Neural cell (in vitro differentiated cells): Measurements from ENCODE around the gene TTC34.
"Not testable (repeated sequence)": the region's sequence is repeated elsewhere in the genome, so short reads cannot be mapped to it uniquely, and the experiment has no call there.

ENCODE experiments used
- EP300 ChIP-seq: fragments of 450-650 bp; conservative IDR thresholded peaks from 2 replicates; pipeline ENCODE4 v1.6.1; 2014; ENCODE audit warnings: antibody characterized with exemption, mild to moderate bottlenecking, moderate library complexity; ENCODE audit not compliant: poor library complexity, severe bottlenecking
- EZH2 ChIP-seq: fragments of 200-600, 300-800 bp; shearing (Covaris generic), sonication (generic); IDR thresholded peaks from 2 replicates; pipeline ENCODE4 v1.6.1; 2014; ENCODE audit warnings: antibody characterized with exemption, low read length, borderline replicate concordance, mild to moderate bottlenecking; ENCODE audit not compliant: insufficient read depth, poor library complexity, severe bottlenecking
- POLR2AphosphoS5 ChIP-seq: IDR thresholded peaks from 2 replicates; pipeline ENCODE4 v1.6.1; 2012
- RAD21 ChIP-seq: fragments of 450-650 bp; conservative IDR thresholded peaks from 2 replicates; pipeline ENCODE4 v1.6.1; 2014; ENCODE audit warnings: antibody characterized with exemption, mild to moderate bottlenecking, moderate library complexity
- SMC3 ChIP-seq: fragments of 450-650 bp; conservative IDR thresholded peaks from 2 replicates; pipeline ENCODE4 v1.6.1; 2014; ENCODE audit warnings: antibody characterized with exemption, mild to moderate bottlenecking, moderate library complexity; ENCODE audit not compliant: poor library complexity
- TF ChIP-seq, protein P1 (sequence below): fragments of 450-650 bp; IDR thresholded peaks from 2 replicates; pipeline ENCODE4 v1.5.1; 2014; ENCODE audit warnings: antibody characterized with exemption, mild to moderate bottlenecking, moderate library complexity; ENCODE audit not compliant: poor library complexity, severe bottlenecking
- TF ChIP-seq, protein P2 (sequence below): IDR thresholded peaks from 2 replicates; pipeline ENCODE4 v1.6.1; 2012; ENCODE audit warnings: borderline replicate concordance

DNA sequence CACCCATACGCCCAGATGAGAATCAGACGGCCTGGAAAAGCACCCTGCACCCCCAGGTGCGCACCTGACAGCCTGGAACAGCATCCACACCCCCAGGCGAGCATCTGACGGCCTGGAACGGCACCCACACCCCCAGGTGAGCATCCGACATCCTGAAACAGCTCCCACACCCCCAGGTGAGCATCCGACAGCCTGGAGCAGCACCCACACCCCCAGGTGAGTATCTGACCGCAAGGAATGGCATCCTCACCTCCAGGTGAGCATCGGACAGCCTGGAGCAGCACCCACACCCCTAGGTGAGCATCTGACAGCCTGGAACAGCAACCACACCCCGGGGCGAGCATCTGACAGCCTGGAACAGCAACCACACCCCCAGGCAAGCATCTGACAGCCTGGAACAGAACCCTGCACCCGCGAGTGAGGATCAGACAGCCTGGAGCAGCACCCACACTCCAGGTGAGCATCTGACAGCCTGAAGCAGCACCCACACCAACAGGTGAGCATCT is 147.0 kb downstream of the TTC34 start:
- TF ChIP-seq, protein P1, sequence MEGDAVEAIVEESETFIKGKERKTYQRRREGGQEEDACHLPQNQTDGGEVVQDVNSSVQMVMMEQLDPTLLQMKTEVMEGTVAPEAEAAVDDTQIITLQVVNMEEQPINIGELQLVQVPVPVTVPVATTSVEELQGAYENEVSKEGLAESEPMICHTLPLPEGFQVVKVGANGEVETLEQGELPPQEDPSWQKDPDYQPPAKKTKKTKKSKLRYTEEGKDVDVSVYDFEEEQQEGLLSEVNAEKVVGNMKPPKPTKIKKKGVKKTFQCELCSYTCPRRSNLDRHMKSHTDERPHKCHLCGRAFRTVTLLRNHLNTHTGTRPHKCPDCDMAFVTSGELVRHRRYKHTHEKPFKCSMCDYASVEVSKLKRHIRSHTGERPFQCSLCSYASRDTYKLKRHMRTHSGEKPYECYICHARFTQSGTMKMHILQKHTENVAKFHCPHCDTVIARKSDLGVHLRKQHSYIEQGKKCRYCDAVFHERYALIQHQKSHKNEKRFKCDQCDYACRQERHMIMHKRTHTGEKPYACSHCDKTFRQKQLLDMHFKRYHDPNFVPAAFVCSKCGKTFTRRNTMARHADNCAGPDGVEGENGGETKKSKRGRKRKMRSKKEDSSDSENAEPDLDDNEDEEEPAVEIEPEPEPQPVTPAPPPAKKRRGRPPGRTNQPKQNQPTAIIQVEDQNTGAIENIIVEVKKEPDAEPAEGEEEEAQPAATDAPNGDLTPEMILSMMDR, result not testable (repeated sequence)
- TF ChIP-seq EZH2, RAD21, POLR2AphosphoS5, EP300, SMC3: not testable (repeated sequence)
- TF ChIP-seq, protein P2, sequence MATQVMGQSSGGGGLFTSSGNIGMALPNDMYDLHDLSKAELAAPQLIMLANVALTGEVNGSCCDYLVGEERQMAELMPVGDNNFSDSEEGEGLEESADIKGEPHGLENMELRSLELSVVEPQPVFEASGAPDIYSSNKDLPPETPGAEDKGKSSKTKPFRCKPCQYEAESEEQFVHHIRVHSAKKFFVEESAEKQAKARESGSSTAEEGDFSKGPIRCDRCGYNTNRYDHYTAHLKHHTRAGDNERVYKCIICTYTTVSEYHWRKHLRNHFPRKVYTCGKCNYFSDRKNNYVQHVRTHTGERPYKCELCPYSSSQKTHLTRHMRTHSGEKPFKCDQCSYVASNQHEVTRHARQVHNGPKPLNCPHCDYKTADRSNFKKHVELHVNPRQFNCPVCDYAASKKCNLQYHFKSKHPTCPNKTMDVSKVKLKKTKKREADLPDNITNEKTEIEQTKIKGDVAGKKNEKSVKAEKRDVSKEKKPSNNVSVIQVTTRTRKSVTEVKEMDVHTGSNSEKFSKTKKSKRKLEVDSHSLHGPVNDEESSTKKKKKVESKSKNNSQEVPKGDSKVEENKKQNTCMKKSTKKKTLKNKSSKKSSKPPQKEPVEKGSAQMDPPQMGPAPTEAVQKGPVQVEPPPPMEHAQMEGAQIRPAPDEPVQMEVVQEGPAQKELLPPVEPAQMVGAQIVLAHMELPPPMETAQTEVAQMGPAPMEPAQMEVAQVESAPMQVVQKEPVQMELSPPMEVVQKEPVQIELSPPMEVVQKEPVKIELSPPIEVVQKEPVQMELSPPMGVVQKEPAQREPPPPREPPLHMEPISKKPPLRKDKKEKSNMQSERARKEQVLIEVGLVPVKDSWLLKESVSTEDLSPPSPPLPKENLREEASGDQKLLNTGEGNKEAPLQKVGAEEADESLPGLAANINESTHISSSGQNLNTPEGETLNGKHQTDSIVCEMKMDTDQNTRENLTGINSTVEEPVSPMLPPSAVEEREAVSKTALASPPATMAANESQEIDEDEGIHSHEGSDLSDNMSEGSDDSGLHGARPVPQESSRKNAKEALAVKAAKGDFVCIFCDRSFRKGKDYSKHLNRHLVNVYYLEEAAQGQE, result not testable (repeated sequence)
